GM23338 (cell line): ENCODE data around the gene LGI1. TPM values are rescaled to one million over a fixed set of nuclear protein-coding genes. Genes with fewer than 3 reads are reported as not detected.

Source experiments
- ATAC-seq: fragments of 200-7000 bp; cut with Tn5 transposase; 3 replicates; pipeline ENCODE4 v1.9.1; 2020
- DNase-seq: peaks from one replicate; pipeline ENCODE4 v3.0.0-alpha.2; 2015; ENCODE audit warnings: low spot score
- H2AFZ ChIP-seq: fragments of 200-600 bp; sonication (generic); 2 replicates; pipeline ENCODE4 v1.8.0; 2016; ENCODE audit warnings: antibody characterized with exemption, mild to moderate bottlenecking, moderate library complexity
- H3F3A ChIP-seq: fragments of 200-600 bp; sonication (generic); replicated peaks from 2 replicates; pipeline ENCODE4 v1.8.0; 2017; ENCODE audit warnings: antibody characterized with exemption, mixed run types, low read depth
- H3K27ac ChIP-seq: fragments of 200-600 bp; sonication (generic); 2 replicates; pipeline ENCODE4 v1.6.1; 2016; ENCODE audit warnings: low read depth
- H3K27me3 ChIP-seq: fragments of 200-600 bp; sonication (generic); 2 replicates; pipeline ENCODE4 v1.8.0; 2016; ENCODE audit warnings: mild to moderate bottlenecking, mixed run types, moderate library complexity; ENCODE audit not compliant: insufficient read depth
- H3K36me3 ChIP-seq: fragments of 200-600 bp; sonication (generic); 2 replicates; pipeline ENCODE4 v1.8.0; 2016; ENCODE audit warnings: mild to moderate bottlenecking; ENCODE audit not compliant: insufficient read depth
- H3K4me1 ChIP-seq: fragments of 200-600 bp; sonication (generic); 2 replicates; pipeline ENCODE4 v1.8.0; 2016; ENCODE audit warnings: mild to moderate bottlenecking, moderate library complexity; ENCODE audit not compliant: insufficient read depth
- H3K4me2 ChIP-seq: fragments of 200-600 bp; sonication (generic); 2 replicates; pipeline ENCODE4 v1.7.1; 2017; ENCODE audit warnings: mixed run types
- H3K4me3 ChIP-seq: fragments of 200-600 bp; sonication (generic); 2 replicates; pipeline ENCODE4 v1.6.1; 2016; ENCODE audit warnings: mixed run types
- H3K79me2 ChIP-seq: fragments of 200-600 bp; sonication (generic); replicated peaks from 2 replicates; pipeline ENCODE4 v1.8.0; 2017; ENCODE audit warnings: mild to moderate bottlenecking; ENCODE audit not compliant: insufficient read depth
- H3K9me2 ChIP-seq: fragments of 200-600 bp; sonication (generic); 2 replicates; pipeline ENCODE4 v1.8.0; 2017; ENCODE audit not compliant: insufficient read depth
- H4K20me1 ChIP-seq: fragments of 200-600 bp; sonication (generic); replicated peaks from 2 replicates; pipeline ENCODE4 v1.8.0; 2017; ENCODE audit warnings: mild to moderate bottlenecking; ENCODE audit not compliant: insufficient read depth
- H3K27ac Mint-ChIP-seq: 2 replicates; pipeline ENCODE4 v1.8.0; 2020; ENCODE audit warnings: inconsistent platforms, mild to moderate bottlenecking, moderate library complexity, mixed read lengths
- H3K27me3 Mint-ChIP-seq: 3 replicates; pipeline ENCODE4 v1.8.0; 2022; ENCODE audit warnings: low read depth, mild to moderate bottlenecking, moderate library complexity, mixed read lengths, inconsistent platforms; ENCODE audit not compliant: insufficient read depth, poor library complexity
- H3K36me3 Mint-ChIP-seq: 3 replicates; pipeline ENCODE4 v1.8.0; 2021; ENCODE audit warnings: low read depth, mild to moderate bottlenecking, inconsistent platforms, moderate library complexity, mixed read lengths
- H3K4me1 Mint-ChIP-seq: 3 replicates; pipeline ENCODE4 v1.8.0; 2020; ENCODE audit warnings: mild to moderate bottlenecking, inconsistent platforms, mixed read lengths
- H3K4me3 Mint-ChIP-seq: 3 replicates; pipeline ENCODE4 v1.8.0; 2021; ENCODE audit warnings: moderate library complexity, mild to moderate bottlenecking, inconsistent platforms, mixed read lengths
- H3K9me3 Mint-ChIP-seq: 3 replicates; pipeline ENCODE4 v1.8.0; 2020; ENCODE audit warnings: moderate library complexity, mild to moderate bottlenecking, inconsistent platforms, mixed read lengths
- CREB1 ChIP-seq: fragments of 250-450 bp; sonication (Bioruptor Pico); IDR thresholded peaks from 2 replicates; pipeline ENCODE4 v1.5.0; 2020; ENCODE audit warnings: low read depth, mild to moderate bottlenecking, moderate library complexity
- EZH2 ChIP-seq: fragments of 200-600 bp; sonication (generic); IDR thresholded peaks from one replicate; pipeline ENCODE4 v1.8.0; 2017; ENCODE audit warnings: antibody characterized with exemption, mild to moderate bottlenecking, low read depth; ENCODE audit not compliant: unreplicated experiment
- EZH2phosphoT487 ChIP-seq: fragments of 200-600 bp; sonication (generic); IDR thresholded peaks from one replicate; pipeline ENCODE4 v1.8.1; 2018; ENCODE audit warnings: antibody characterized with exemption; ENCODE audit not compliant: unreplicated experiment
- JUNB ChIP-seq: IDR thresholded peaks from one replicate; pipeline ENCODE4 v1.6.1; 2016; ENCODE audit warnings: antibody characterized with exemption; ENCODE audit not compliant: unreplicated experiment
- NANOG ChIP-seq: IDR thresholded peaks from 2 replicates; pipeline ENCODE4 v1.6.1; 2016; ENCODE audit warnings: antibody characterized with exemption, borderline replicate concordance
- POLR2AphosphoS5 ChIP-seq: IDR thresholded peaks from 2 replicates; pipeline ENCODE4 v1.6.1; 2016; ENCODE audit warnings: antibody characterized with exemption, low read depth
- STAT1 ChIP-seq: IDR thresholded peaks from one replicate; pipeline ENCODE4 v1.6.1; 2016; ENCODE audit warnings: antibody characterized with exemption; ENCODE audit not compliant: unreplicated experiment
- ZNF114 ChIP-seq: fragments of 250-450 bp; sonication (Bioruptor Pico); IDR thresholded peaks from 2 replicates; pipeline ENCODE4 v1.5.0; 2020; ENCODE audit warnings: mild to moderate bottlenecking, moderate library complexity
- ZNF331 ChIP-seq: fragments of 250-450 bp; sonication (Bioruptor Pico); IDR thresholded peaks from 2 replicates; pipeline ENCODE4 v1.5.0; 2020; ENCODE audit warnings: low read depth, mild to moderate bottlenecking, moderate library complexity
- polyA plus RNA-seq: library from polyadenylated mRNA; unstranded; fragments of >200 nt; fragmentation: Nextera tagmentation; extraction: Ambion mirVana; gene quantifications from 2 replicates; pipeline ENCODE4 v1.2.1, GENCODE V29; 2016
- total RNA-seq: library from RNA; depleted of rRNA; stranded (reverse); fragments of >200 nt; shearing (Covaris generic); gene quantifications from 2 replicates; pipeline ENCODE4 v1.2.3, GENCODE V29; 2014
- TF ChIP-seq, protein P1 (sequence below): IDR thresholded peaks from 2 replicates; pipeline ENCODE4 v1.6.1; 2016; ENCODE audit warnings: antibody characterized with exemption
- TF ChIP-seq, protein P2 (sequence below): IDR thresholded peaks from one replicate; pipeline ENCODE4 v1.6.1; 2018; ENCODE audit warnings: antibody characterized with exemption; ENCODE audit not compliant: unreplicated experiment
- TF ChIP-seq, protein P3 (sequence below), 2 experiments: fragments of 200-600 bp in 1 of 2; sonication (generic) in 1 of 2; conservative IDR thresholded peaks; 2 replicates each; pipeline versions ENCODE4 v1.5.1 to v1.6.1; 2016 to 2017; ENCODE audit warnings: antibody characterized with exemption in 2 of 2, low read depth in 2 of 2, mild to moderate bottlenecking in 2 of 2, moderate library complexity in 1 of 2
- TF ChIP-seq, protein P4 (sequence below): fragments of 250-450 bp; sonication (Bioruptor Pico); IDR thresholded peaks from 2 replicates; pipeline ENCODE4 v1.5.0; 2020; ENCODE audit warnings: mild to moderate bottlenecking, moderate library complexity

Gene LGI1
- total and polyA plus RNA-seq, 2 experiments from 2014 or later: 0.28 to 0.31 TPM

DNA sequence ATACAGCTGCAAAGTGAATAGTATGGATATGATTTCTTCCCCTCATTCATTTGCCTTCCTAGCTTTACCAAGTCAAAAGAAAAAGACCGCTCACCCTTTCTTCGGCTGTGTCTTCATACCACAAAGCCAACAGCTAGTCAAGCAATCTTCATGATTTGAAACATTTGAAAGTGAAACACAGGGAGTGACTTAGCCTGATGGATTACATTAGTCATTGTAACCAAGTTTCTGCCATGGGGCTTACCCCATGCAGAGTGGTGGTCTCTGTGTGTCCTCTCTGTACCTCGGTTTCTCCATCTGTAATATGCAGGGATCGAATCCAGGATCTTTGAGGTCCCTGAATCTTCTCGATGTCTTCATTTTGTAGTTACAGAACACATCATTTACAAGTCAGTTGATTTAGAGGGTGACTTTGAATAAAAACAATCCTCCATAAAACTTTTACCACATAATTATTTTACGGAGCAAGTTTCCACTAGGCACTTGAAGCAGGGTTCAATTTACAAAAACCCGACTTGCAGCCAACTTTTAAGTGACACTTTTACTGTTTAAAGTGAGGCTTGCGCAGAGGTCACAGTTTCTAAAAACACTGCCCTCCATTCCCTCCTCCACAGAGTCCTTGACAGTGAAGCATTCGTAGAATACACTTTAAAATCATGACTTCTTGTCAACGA, 2.2 kb upstream of the LGI1 start:
- DNase-seq (no peak), ATAC-seq (no peak)
- no peaks in the 10 kb centered on the region; the same call in 1 of the 2 replicates for H3K27me3 ChIP-seq
- H3K4me3 ChIP-seq: no peak overlapping the region
- no peak overlapping the region for H2AFZ ChIP-seq
- H3K4me2 ChIP-seq: no peak overlapping the region
- Mint-ChIP-seq H3K4me3 (no peak overlapping the region), H3K4me1 (peaks cover 67% of the 10 kb centered on the region), H3K9me3 (no peaks in the 10 kb centered on the region), H3K27me3 (peaks cover 8% of the 10 kb centered on the region), H3K27ac (no peak overlapping the region), H3K36me3 (no peaks in the 10 kb centered on the region)
- H3K27ac ChIP-seq: no peak overlapping the region
- H3K9me2 ChIP-seq: 0 out of 2 replicates have a peak, but pooled peaks cover 4% of the 10 kb centered on the region
- peaks cover 56% of the 10 kb centered on the region for H3K4me1 ChIP-seq
- TF ChIP-seq JUNB: no peak
- no peak for TF ChIP-seq EZH2
- no peak for TF ChIP-seq CREB1 (CRISPR knock-in tag)
- no peak for TF ChIP-seq EZH2phosphoT487
- TF ChIP-seq, protein P1, sequence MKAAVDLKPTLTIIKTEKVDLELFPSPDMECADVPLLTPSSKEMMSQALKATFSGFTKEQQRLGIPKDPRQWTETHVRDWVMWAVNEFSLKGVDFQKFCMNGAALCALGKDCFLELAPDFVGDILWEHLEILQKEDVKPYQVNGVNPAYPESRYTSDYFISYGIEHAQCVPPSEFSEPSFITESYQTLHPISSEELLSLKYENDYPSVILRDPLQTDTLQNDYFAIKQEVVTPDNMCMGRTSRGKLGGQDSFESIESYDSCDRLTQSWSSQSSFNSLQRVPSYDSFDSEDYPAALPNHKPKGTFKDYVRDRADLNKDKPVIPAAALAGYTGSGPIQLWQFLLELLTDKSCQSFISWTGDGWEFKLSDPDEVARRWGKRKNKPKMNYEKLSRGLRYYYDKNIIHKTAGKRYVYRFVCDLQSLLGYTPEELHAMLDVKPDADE: no peak
- no peak for TF ChIP-seq ZNF114 (CRISPR knock-in tag)
- TF ChIP-seq, protein P2, sequence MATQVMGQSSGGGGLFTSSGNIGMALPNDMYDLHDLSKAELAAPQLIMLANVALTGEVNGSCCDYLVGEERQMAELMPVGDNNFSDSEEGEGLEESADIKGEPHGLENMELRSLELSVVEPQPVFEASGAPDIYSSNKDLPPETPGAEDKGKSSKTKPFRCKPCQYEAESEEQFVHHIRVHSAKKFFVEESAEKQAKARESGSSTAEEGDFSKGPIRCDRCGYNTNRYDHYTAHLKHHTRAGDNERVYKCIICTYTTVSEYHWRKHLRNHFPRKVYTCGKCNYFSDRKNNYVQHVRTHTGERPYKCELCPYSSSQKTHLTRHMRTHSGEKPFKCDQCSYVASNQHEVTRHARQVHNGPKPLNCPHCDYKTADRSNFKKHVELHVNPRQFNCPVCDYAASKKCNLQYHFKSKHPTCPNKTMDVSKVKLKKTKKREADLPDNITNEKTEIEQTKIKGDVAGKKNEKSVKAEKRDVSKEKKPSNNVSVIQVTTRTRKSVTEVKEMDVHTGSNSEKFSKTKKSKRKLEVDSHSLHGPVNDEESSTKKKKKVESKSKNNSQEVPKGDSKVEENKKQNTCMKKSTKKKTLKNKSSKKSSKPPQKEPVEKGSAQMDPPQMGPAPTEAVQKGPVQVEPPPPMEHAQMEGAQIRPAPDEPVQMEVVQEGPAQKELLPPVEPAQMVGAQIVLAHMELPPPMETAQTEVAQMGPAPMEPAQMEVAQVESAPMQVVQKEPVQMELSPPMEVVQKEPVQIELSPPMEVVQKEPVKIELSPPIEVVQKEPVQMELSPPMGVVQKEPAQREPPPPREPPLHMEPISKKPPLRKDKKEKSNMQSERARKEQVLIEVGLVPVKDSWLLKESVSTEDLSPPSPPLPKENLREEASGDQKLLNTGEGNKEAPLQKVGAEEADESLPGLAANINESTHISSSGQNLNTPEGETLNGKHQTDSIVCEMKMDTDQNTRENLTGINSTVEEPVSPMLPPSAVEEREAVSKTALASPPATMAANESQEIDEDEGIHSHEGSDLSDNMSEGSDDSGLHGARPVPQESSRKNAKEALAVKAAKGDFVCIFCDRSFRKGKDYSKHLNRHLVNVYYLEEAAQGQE: no peak
- TF ChIP-seq, protein P3, sequence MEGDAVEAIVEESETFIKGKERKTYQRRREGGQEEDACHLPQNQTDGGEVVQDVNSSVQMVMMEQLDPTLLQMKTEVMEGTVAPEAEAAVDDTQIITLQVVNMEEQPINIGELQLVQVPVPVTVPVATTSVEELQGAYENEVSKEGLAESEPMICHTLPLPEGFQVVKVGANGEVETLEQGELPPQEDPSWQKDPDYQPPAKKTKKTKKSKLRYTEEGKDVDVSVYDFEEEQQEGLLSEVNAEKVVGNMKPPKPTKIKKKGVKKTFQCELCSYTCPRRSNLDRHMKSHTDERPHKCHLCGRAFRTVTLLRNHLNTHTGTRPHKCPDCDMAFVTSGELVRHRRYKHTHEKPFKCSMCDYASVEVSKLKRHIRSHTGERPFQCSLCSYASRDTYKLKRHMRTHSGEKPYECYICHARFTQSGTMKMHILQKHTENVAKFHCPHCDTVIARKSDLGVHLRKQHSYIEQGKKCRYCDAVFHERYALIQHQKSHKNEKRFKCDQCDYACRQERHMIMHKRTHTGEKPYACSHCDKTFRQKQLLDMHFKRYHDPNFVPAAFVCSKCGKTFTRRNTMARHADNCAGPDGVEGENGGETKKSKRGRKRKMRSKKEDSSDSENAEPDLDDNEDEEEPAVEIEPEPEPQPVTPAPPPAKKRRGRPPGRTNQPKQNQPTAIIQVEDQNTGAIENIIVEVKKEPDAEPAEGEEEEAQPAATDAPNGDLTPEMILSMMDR (conservative IDR thresholded peaks at IDR 0.05; ENCODE audit: low read depth in 2 of 2): no peak
- TF ChIP-seq, protein P4, sequence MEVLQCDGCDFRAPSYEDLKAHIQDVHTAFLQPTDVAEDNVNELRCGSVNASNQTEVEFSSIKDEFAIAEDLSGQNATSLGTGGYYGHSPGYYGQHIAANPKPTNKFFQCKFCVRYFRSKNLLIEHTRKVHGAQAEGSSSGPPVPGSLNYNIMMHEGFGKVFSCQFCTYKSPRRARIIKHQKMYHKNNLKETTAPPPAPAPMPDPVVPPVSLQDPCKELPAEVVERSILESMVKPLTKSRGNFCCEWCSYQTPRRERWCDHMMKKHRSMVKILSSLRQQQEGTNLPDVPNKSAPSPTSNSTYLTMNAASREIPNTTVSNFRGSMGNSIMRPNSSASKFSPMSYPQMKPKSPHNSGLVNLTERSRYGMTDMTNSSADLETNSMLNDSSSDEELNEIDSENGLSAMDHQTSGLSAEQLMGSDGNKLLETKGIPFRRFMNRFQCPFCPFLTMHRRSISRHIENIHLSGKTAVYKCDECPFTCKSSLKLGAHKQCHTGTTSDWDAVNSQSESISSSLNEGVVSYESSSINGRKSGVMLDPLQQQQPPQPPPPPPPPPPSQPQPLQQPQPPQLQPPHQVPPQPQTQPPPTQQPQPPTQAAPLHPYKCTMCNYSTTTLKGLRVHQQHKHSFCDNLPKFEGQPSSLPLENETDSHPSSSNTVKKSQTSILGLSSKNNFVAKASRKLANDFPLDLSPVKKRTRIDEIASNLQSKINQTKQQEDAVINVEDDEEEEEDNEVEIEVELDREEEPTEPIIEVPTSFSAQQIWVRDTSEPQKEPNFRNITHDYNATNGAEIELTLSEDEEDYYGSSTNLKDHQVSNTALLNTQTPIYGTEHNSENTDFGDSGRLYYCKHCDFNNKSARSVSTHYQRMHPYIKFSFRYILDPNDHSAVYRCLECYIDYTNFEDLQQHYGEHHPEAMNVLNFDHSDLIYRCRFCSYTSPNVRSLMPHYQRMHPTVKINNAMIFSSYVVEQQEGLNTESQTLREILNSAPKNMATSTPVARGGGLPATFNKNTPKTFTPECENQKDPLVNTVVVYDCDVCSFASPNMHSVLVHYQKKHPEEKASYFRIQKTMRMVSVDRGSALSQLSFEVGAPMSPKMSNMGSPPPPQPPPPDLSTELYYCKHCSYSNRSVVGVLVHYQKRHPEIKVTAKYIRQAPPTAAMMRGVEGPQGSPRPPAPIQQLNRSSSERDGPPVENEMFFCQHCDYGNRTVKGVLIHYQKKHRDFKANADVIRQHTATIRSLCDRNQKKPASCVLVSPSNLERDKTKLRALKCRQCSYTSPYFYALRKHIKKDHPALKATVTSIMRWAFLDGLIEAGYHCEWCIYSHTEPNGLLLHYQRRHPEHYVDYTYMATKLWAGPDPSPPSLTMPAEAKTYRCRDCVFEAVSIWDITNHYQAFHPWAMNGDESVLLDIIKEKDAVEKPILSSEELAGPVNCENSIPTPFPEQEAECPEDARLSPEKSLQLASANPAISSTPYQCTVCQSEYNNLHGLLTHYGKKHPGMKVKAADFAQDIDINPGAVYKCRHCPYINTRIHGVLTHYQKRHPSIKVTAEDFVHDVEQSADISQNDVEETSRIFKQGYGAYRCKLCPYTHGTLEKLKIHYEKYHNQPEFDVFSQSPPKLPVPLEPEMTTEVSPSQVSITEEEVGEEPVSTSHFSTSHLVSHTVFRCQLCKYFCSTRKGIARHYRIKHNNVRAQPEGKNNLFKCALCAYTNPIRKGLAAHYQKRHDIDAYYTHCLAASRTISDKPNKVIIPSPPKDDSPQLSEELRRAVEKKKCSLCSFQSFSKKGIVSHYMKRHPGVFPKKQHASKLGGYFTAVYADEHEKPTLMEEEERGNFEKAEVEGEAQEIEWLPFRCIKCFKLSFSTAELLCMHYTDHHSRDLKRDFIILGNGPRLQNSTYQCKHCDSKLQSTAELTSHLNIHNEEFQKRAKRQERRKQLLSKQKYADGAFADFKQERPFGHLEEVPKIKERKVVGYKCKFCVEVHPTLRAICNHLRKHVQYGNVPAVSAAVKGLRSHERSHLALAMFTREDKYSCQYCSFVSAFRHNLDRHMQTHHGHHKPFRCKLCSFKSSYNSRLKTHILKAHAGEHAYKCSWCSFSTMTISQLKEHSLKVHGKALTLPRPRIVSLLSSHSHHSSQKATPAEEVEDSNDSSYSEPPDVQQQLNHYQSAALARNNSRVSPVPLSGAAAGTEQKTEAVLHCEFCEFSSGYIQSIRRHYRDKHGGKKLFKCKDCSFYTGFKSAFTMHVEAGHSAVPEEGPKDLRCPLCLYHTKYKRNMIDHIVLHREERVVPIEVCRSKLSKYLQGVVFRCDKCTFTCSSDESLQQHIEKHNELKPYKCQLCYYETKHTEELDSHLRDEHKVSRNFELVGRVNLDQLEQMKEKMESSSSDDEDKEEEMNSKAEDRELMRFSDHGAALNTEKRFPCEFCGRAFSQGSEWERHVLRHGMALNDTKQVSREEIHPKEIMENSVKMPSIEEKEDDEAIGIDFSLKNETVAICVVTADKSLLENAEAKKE (CRISPR knock-in tag): no peak
- no peak for TF ChIP-seq ZNF331
- TF ChIP-seq STAT1: no peak
- TF ChIP-seq POLR2AphosphoS5: no peak
- no peak for TF ChIP-seq NANOG
- H3K36me3 ChIP-seq: no peaks in the 10 kb centered on the region
- no peaks in the 10 kb centered on the region for H4K20me1 ChIP-seq
- H3F3A ChIP-seq: peaks cover 2% of the 10 kb centered on the region; the same call in 1 of the 2 replicates
- no peaks in the 10 kb centered on the region for H3K79me2 ChIP-seq
